ENCODE data around the gene NCMAP. TPM values are rescaled to one million over a fixed set of nuclear protein-coding genes. Genes with fewer than 3 reads are reported as not detected.

Gene NCMAP
- total RNA-seq, 2 donors from 2014 or later, result 0.14 TPM; not detected in 1

DNA sequence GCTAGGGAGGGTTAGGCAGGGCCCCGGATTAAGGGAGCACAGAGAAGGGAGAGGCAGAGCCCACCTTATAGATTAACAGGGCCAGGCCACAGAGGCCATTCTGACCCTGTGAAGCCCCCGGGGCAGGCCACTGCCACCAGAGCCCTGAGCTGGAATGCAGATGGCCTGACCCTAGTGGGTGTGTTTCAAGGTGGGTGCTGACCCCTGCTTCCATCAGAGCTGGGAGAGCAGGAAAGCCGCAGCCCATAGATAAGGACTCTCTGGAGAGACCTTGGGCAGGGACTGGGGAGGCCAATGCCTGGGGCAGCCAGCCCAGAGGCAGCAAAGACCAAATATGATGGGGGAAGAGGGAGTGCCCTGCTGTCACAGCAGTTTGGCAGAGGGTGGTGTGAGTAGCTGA lies 35.9 kb downstream of the NCMAP start:
- TF ChIP-seq, protein P1, sequence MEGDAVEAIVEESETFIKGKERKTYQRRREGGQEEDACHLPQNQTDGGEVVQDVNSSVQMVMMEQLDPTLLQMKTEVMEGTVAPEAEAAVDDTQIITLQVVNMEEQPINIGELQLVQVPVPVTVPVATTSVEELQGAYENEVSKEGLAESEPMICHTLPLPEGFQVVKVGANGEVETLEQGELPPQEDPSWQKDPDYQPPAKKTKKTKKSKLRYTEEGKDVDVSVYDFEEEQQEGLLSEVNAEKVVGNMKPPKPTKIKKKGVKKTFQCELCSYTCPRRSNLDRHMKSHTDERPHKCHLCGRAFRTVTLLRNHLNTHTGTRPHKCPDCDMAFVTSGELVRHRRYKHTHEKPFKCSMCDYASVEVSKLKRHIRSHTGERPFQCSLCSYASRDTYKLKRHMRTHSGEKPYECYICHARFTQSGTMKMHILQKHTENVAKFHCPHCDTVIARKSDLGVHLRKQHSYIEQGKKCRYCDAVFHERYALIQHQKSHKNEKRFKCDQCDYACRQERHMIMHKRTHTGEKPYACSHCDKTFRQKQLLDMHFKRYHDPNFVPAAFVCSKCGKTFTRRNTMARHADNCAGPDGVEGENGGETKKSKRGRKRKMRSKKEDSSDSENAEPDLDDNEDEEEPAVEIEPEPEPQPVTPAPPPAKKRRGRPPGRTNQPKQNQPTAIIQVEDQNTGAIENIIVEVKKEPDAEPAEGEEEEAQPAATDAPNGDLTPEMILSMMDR (IDR thresholded peaks at IDR 0.05), result no peak
- ATAC-seq (ENCODE audit: insufficient number of reproducible peaks, low FRiP score, low read depth), result no peak
- no peak for DNase-seq (ENCODE audit: low spot score)
- Histone ChIP-seq H3K27me3 (replicated peaks; ENCODE audit: insufficient read depth) (no peaks in the 10 kb centered on the region), H3K4me3 (no peak overlapping the region), H3K27ac (no peak overlapping the region), H3K36me3 (no peaks in the 10 kb centered on the region), H3K4me1 (ENCODE audit: control insufficient read depth in 1 of 2, low read depth in 2 of 2) (no peaks in the 10 kb centered on the region), H3K9me3 (no peaks in the 10 kb centered on the region)

DNA sequence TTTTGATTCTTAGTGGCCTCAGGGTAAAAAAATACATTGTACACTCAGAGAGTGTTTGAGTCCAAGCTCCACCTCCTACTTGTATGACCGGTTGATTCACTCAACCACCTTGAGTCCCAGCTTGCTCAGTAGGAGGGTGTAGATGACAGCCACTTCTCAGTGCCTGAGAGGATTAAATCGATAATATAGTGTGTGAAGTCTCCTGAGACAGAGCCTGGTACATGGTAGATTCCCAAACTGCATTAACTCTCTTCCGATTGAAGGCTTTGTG lies 38.4 kb downstream of the NCMAP start:
- no peak overlapping the region for H3K4me3 ChIP-seq
- no peaks in the 10 kb centered on the region for H3K9me3 ChIP-seq
- ATAC-seq (ENCODE audit: insufficient number of reproducible peaks, low FRiP score, low read depth) (no peak), DNase-seq (ENCODE audit: low spot score) (no peak)
- no peaks in the 10 kb centered on the region for H3K4me1 ChIP-seq (ENCODE audit: control insufficient read depth in 1 of 2, low read depth in 2 of 2)
- TF ChIP-seq, protein P1 (IDR thresholded peaks at IDR 0.05), result no peak
- H3K36me3 ChIP-seq, result no peaks in the 10 kb centered on the region
- no peak overlapping the region for H3K27ac ChIP-seq
- H3K27me3 ChIP-seq (replicated peaks; ENCODE audit: insufficient read depth), result no peaks in the 10 kb centered on the region

DNA sequence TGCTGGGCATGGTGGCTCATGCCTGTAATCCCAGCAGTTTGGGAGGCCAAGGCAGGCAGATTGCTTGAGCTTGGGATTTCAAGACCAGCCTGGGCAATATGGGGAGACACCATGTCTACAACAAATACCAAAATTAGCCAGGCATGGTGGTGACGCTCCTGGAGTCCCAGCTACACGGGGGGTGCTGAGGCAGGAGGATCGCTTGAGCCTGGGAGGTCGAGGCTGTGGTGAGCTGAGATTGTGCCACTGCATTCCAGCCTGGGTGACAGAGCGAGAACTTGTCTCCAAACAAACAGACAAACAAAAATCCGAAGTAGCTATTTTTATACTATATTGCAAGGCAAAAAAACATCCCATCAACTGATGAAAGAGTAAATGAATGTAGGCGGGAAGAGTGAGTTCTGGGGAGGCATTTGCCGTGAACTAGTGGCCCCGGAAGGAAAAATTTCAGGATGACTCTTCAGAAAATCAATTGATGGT lies 40.6 kb downstream of the NCMAP start:
- TF ChIP-seq, protein P1 (IDR thresholded peaks at IDR 0.05), result no peak
- ATAC-seq (ENCODE audit: insufficient number of reproducible peaks, low FRiP score, low read depth) (no peak), DNase-seq (ENCODE audit: low spot score) (no peak)
- H3K36me3 ChIP-seq, result no peaks in the 10 kb centered on the region
- H3K27me3 ChIP-seq (replicated peaks; ENCODE audit: insufficient read depth), result no peaks in the 10 kb centered on the region
- H3K4me3 ChIP-seq, result no peak overlapping the region
- H3K27ac ChIP-seq, result no peak overlapping the region
- no peaks in the 10 kb centered on the region for H3K9me3 ChIP-seq
- H3K4me1 ChIP-seq (ENCODE audit: control insufficient read depth in 1 of 2, low read depth in 2 of 2), result no peaks in the 10 kb centered on the region

DNA sequence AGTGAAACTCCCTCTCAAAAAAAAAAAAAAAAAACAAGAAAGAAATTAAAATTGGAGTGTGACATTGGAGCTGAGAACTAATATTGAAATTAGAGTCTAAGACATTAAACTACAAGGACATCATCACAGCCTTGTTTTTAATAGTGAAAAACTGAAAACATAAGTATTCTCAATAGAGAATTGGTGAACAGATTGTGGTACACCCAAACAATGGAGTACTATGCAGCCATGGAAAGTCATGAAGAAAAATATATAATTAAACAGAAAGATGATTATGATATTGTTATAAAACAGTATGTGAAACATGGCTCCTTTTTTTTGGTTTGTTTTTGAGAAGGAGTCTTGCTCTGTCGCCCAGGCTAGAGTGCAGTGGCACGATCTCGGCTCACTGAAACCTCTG lies 43.4 kb downstream of the NCMAP start:
- no peak for ATAC-seq (ENCODE audit: insufficient number of reproducible peaks, low FRiP score, low read depth)
- TF ChIP-seq, protein P1 (IDR thresholded peaks at IDR 0.05), result no peak
- no peak overlapping the region for H3K4me3 ChIP-seq
- H3K27me3 ChIP-seq (replicated peaks; ENCODE audit: insufficient read depth), result no peaks in the 10 kb centered on the region
- no peak for DNase-seq (ENCODE audit: low spot score)
- no peaks in the 10 kb centered on the region for H3K9me3 ChIP-seq
- no peak overlapping the region for H3K27ac ChIP-seq
- no peaks in the 10 kb centered on the region for H3K4me1 ChIP-seq (ENCODE audit: control insufficient read depth in 1 of 2, low read depth in 2 of 2)
- no peaks in the 10 kb centered on the region for H3K36me3 ChIP-seq

DNA sequence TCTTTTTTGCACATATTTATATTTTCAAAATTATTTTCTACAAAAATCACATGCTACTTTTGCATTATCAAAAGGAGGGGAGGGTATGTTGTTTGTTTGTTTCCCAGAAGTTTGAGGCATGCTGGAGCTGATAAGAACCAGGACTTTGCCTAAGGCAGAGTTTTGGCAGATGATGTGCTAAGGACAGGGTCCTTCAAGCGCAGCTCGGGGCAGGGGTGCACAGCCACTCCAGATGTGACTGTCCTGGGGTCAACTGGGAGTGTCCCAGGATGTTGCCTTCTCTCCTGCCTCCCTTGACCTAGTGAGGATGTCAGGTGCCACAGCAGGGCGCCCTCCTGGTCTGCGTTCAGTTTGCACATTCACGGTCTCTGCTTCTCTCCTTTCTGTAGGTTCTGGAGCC lies 44.7 kb downstream of the NCMAP start:
- DNase-seq (ENCODE audit: low spot score), result no peak
- H3K27ac ChIP-seq, result no peak overlapping the region
- TF ChIP-seq, protein P1 (IDR thresholded peaks at IDR 0.05), result no peak
- no peak for ATAC-seq (ENCODE audit: insufficient number of reproducible peaks, low FRiP score, low read depth)
- H3K9me3 ChIP-seq, result no peaks in the 10 kb centered on the region
- no peak overlapping the region for H3K4me3 ChIP-seq
- no peaks in the 10 kb centered on the region for H3K36me3 ChIP-seq
- H3K4me1 ChIP-seq (ENCODE audit: control insufficient read depth in 1 of 2, low read depth in 2 of 2), result no peaks in the 10 kb centered on the region
- no peaks in the 10 kb centered on the region for H3K27me3 ChIP-seq (replicated peaks; ENCODE audit: insufficient read depth)

Measured in thoracic aorta (tissue), 2 donors.